Heart left ventricle (tissue), 16 donors: ENCODE measurements around the gene OSER1. TPM values are rescaled to one million over a fixed set of nuclear protein-coding genes. Genes with fewer than 3 reads are reported as not detected.

ENCODE experiments used
- ATAC-seq, 4 donors: fragments of 200-7000 bp; cut with Tn5 transposase; one replicate each; pipeline ENCODE4 v1.9.1; 2020 to 2022; ENCODE audit warnings: moderate library complexity in 4 of 4, mild to moderate bottlenecking in 3 of 4, moderate number of reproducible peaks in 1 of 4
- DNase-seq, 5 donors: peaks; one replicate each; pipeline ENCODE4 v3.0.0-alpha.2; 2020
- H3K27ac ChIP-seq, 12 donors: fragments of 200-600 bp; sonication (generic) in 4 of 12; one replicate each; pipeline versions ENCODE4 v1.5.0 to v1.8.0; 2016 to 2022; ENCODE audit warnings: mild to moderate bottlenecking in 2 of 12
- H3K27me3 ChIP-seq, 9 donors: fragments of 200-600 bp; sonication (generic) in 2 of 9; one replicate each; pipeline versions ENCODE4 v1.5.1 to v1.8.0; 2016 to 2022; ENCODE audit warnings: mild to moderate bottlenecking in 3 of 9
- H3K36me3 ChIP-seq, 9 donors: fragments of 200-600 bp; sonication (generic) in 2 of 9; one replicate each; pipeline versions ENCODE4 v1.5.0 to v1.8.0; 2018 to 2022; ENCODE audit warnings: mild to moderate bottlenecking in 2 of 9
- H3K4me1 ChIP-seq, 12 donors: fragments of 200-600 bp; sonication (generic) in 4 of 12; one replicate each; pipeline versions ENCODE4 v1.5.0 to v1.8.0; 2016 to 2022; ENCODE audit warnings: mild to moderate bottlenecking in 3 of 12
- H3K4me3 ChIP-seq, 12 donors: fragments of 200-600 bp; sonication (generic) in 4 of 12; one replicate each; pipeline versions ENCODE4 v1.5.0 to v1.8.0; 2017 to 2022; ENCODE audit warnings: mild to moderate bottlenecking in 9 of 12, moderate library complexity in 4 of 12
- H3K9me3 ChIP-seq, 12 donors: fragments of 200-600 bp; sonication (generic) in 4 of 12; one replicate each; pipeline versions ENCODE4 v1.5.0 to v1.8.0; 2016 to 2022; ENCODE audit warnings: mild to moderate bottlenecking in 1 of 12
- POLR2A ChIP-seq, 2 donors: fragments of 450-650 bp; IDR thresholded peaks; one replicate each; pipeline ENCODE4 v1.6.1; 2017; ENCODE audit warnings: antibody characterized with exemption in 2 of 2, mild to moderate bottlenecking in 2 of 2, moderate library complexity in 2 of 2
- WGBS, 4 donors: extraction: QIAGEN DNeasy Blood & Tissue Kit in 2 of 4; methylation state at CpG; one replicate each; pipeline versions ENCODE4 v1.1.5 to v1.1.7; 2013 to 2018; 5-methylcytosine and 5-hydroxymethylcytosine counted together
- intact Hi-C, 10 donors: fragments of 100-400 bp; cut with DNase I; formaldehyde crosslinking; loops; one replicate each; pipeline versions ENCODE4 v1.11.1 to v1.14.2; 2022
- polyA plus RNA-seq, 2 donors: library from polyadenylated mRNA; stranded (reverse); fragments of 200-250 nt; gene quantifications; one replicate each; pipeline ENCODE4 v1.2.3, GENCODE V29; 2013
- total RNA-seq, 9 donors: library from RNA; depleted of rRNA in 2 of 9; stranded (reverse); fragments of >200 nt in 2 of 9; fragmentation: NEBNext Ultra II Directional in 3 of 9; extraction: Animal tissue kit (Norgen Biotek cat#: 25700) in 3 of 9; gene quantifications; one replicate each; pipeline versions ENCODE4 v1.1.0 to v1.2.4, GENCODE V29; 2016 to 2023
- TF ChIP-seq, protein P1 (sequence below), 12 donors: fragments of 200-600 bp; sonication (generic) in 4 of 12; IDR thresholded peaks; one replicate each; pipeline versions ENCODE4 v1.5.0 to v1.8.0; 2018 to 2022; ENCODE audit warnings: antibody characterized with exemption in 12 of 12, mild to moderate bottlenecking in 5 of 12
- donor health status: ischemic (EF 13 %, LVEDD 7.1; RV severe dilation, severe dysfunction).
- donor health status: healthy with polysubstance abuse.
- donor health status: DM: no; HTN: yes; CAD: no.
- donor health status: DM: no; HTN: no; CAD: no.
- donor health status: ischemic (EF 25% LVEDD 6.9; RV normal size, moderate dysfunction).
- donor health status: ischemic (EF 25% LVEDD 5.7; RV mildly dilated, moderate dysfunction).
- donor health status: healthy.
- donor health status: DM: yes; HTN: yes; CAD: no.
- donor health status: ischemic (EF 35%, LVEDD 5.7; RV mildly dilated, moderate dysfunction).
- donor health status: nonischemic (EF 11% LVEDD 7.7; RV severe dilation, severe dysfunction).
- donor health status: DM: yes; HTN: yes; CAD: no.
- donor health status: PGD.
- donor health status: ischemic (EF 29% LVEDD 5.4; RV normal size, mild dysfunction).
- donor health status: nonischemic (EF 23%, LVEDD 6.1; RV moderate dilation, normal function).

OSER1 gene
- total and polyA plus RNA-seq, 11 donors: 11.9 to 39.0 (median 34.1) TPM

DNA sequence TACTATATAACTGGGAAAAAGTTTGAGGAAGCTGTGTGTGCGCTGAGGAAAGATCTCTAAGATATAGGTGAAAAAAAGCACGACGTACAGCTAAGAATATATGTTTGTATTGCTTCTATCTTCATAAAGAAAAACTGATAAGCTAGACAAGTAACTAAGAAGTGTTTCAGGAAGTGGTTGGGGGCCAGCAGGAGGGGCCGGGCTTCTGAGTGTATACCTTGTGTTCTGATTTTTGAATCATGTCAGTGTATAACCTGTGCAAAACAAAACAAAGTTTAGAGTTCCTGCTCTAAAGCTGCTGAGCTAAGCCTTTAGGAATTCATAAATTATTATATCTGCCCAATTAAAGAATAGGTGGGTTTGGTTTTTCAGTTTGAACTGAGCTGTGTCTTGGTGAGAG is 7.9 kb upstream of the OSER1 start:
- peak overlapping the region in 5 of 12 donors; percentile 33 to 46 (median 34) for H3K4me3 ChIP-seq
- peaks cover 0 to 14% (median 0%) of the 10 kb centered on the region in 9 donors for H3K36me3 ChIP-seq
- peaks cover 0 to 21% (median 16%) of the 10 kb centered on the region in 12 donors for H3K4me1 ChIP-seq
- WGBS, 4 donors: 46 to 52% (median 50%) methylated on average over 4 of the region's 4 CpGs
- DNase-seq (no peak), ATAC-seq (no peak)
- TF ChIP-seq, protein P1, sequence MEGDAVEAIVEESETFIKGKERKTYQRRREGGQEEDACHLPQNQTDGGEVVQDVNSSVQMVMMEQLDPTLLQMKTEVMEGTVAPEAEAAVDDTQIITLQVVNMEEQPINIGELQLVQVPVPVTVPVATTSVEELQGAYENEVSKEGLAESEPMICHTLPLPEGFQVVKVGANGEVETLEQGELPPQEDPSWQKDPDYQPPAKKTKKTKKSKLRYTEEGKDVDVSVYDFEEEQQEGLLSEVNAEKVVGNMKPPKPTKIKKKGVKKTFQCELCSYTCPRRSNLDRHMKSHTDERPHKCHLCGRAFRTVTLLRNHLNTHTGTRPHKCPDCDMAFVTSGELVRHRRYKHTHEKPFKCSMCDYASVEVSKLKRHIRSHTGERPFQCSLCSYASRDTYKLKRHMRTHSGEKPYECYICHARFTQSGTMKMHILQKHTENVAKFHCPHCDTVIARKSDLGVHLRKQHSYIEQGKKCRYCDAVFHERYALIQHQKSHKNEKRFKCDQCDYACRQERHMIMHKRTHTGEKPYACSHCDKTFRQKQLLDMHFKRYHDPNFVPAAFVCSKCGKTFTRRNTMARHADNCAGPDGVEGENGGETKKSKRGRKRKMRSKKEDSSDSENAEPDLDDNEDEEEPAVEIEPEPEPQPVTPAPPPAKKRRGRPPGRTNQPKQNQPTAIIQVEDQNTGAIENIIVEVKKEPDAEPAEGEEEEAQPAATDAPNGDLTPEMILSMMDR (IDR thresholded peaks at IDR 0.05): no peak
- no peak for TF ChIP-seq POLR2A (IDR thresholded peaks at IDR 0.05)
- no peaks in the 10 kb centered on the region for H3K27me3 ChIP-seq
- intact Hi-C loops: loop anchor here in 9 of 10 donors (2.0 to 10.0 kb wide), 12 partner anchors 92 to 516 kb away; partner anchors contain the start of gene FITM2 (in 1 of the 9)
- H3K9me3 ChIP-seq: no peaks in the 10 kb centered on the region
- H3K27ac ChIP-seq: peak overlapping the region in 10 of 12 donors; percentile 6 to 72 (median 39)

DNA sequence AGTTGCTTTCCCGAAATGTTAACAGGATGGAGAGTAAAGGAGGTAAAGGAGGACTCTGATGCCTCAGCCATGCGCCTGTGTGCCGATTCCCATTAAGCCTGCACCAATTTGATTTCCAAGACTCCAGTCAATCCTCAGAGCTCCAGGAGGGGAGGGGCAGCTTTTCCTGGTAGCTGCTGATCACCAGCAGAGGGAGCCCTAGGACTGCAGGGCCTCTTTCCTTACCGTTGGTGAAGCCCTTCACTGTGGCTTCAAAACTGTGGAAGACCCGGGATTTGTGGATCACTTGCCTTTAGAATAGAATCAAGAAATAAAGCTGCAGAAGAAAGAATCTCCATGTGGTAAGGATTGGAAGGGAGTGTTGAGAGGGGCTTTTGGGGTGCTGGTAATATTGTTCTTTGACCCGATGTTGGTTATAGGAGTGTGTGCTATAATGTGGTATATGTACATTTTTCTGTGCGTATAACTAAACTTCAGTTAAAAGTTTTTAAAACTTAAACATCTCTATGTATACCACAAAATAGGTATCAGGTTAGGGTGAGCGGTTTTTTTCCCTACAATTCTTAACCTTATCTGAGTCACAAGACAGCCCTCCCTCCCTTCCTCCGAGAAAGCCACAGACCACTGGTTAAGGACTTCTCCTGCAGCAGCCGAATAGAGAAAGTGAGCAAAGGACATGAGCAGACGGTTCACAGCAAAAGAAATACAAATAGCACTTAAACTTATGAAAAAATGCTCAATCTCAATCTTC is 6.9 kb upstream of the OSER1 start:
- peak; percentile 64 to 84 (median 69) for DNase-seq

DNA sequence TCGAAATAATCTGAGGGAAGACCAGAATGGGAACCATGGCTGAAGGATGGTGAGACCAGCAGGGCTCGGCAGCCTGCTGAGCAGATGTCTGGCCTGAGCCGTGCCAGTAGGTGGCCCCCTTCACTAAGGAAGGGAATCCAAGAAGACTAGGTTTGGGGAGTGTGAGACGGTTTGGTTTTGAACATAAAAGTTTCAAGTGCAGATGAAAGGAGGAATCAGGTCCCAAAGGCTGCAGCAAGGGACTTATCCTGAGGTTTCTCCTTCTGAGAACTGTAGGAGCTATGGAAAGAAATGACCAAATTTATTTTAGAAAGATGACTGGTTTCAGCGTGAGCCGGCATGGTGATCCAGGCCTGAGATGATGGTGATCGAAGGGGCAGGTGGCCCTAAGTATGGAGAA is 4.6 kb upstream of the OSER1 start:
- Histone ChIP-seq H3K27ac (no peak overlapping the region), H3K9me3 (no peaks in the 10 kb centered on the region), H3K4me3 (no peak overlapping the region), H3K4me1 (peaks cover 0 to 32% (median 21%) of the 10 kb centered on the region in 12 donors), H3K27me3 (no peaks in the 10 kb centered on the region), H3K36me3 (peaks cover 0 to 13% (median 0%) of the 10 kb centered on the region in 9 donors)
- TF ChIP-seq, protein P1 (IDR thresholded peaks at IDR 0.05): peak; percentile 67 to 88 (median 80)
- TF ChIP-seq POLR2A (IDR thresholded peaks at IDR 0.05): no peak
- intact Hi-C loops: loop anchor here in 9 of 10 donors (1.0 to 10.0 kb wide), 12 partner anchors 96 to 520 kb away; partner anchors contain the start of gene FITM2 (in 3 of the 9)
- ATAC-seq (no peak), DNase-seq (peak; percentile 62 to 82 (median 67))
- WGBS, 4 donors: 49 to 52% (median 50%) methylated on average over 7 of the region's 7 CpGs

More for the DNA sequence above, 6.9 kb upstream of the OSER1 start:
- H3K4me3 ChIP-seq: peak overlapping the region in 11 of 12 donors; percentile 3 to 46 (median 33)
- WGBS, 4 donors: 37 to 46% (median 41%) methylated on average over 11 of the region's 11 CpGs
- H3K4me1 ChIP-seq: peaks cover 0 to 21% (median 11%) of the 10 kb centered on the region in 12 donors
- H3K36me3 ChIP-seq: peaks cover 0 to 14% (median 0%) of the 10 kb centered on the region in 9 donors
- intact Hi-C loops: loop anchor here (1.0 to 10.0 kb wide), 15 partner anchors 93 to 517 kb away; partner anchors contain the start of gene FITM2 (in 7 of the 10)
- TF ChIP-seq, protein P1 (IDR thresholded peaks at IDR 0.05): peak; percentile 76 to 92 (median 86)
- TF ChIP-seq POLR2A (IDR thresholded peaks at IDR 0.05): no peak
- H3K27me3 ChIP-seq: no peaks in the 10 kb centered on the region
- peak overlapping the region in 10 of 12 donors; percentile 12 to 72 (median 41) for H3K27ac ChIP-seq
- peak in 3 of 4 donors; percentile 76 to 81 (median 78) for ATAC-seq
- no peaks in the 10 kb centered on the region for H3K9me3 ChIP-seq

DNA sequence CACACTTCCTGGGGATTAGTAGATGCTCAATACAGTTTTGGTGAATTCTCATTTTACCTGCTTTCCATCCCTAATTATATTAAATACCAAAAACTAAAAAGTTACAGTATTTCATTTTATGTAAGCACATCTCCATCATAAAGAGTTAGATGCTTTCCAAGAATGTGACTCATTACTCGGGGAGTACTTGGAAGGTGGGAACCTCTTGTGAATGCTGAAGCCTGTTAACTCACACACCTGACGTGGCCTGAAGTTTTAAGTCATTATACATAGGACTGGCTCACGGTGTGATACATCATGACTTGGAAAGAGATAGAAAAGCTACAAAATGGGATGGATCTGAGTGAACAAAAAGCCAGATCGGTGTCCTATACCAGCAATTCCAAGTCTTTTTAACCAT is 2.2 kb upstream of the OSER1 start:
- intact Hi-C loops: loop anchor here in 5 of 10 donors (5.0 to 10.0 kb wide), 4 partner anchors 252 to 522 kb away; no protein-coding TSS in a partner anchor
- TF ChIP-seq, protein P1 (IDR thresholded peaks at IDR 0.05): no peak
- no peak for TF ChIP-seq POLR2A (IDR thresholded peaks at IDR 0.05)
- H3K4me1 ChIP-seq: peaks cover 7 to 42% (median 32%) of the 10 kb centered on the region in 12 donors
- 70 to 88% (median 84%) methylated on average over 4 of the region's 4 CpGs for WGBS, 4 donors
- H3K36me3 ChIP-seq: peaks cover 0 to 12% (median 0%) of the 10 kb centered on the region in 9 donors
- no peak overlapping the region for H3K4me3 ChIP-seq
- H3K9me3 ChIP-seq: no peaks in the 10 kb centered on the region
- peak overlapping the region in 1 of 12 donors; percentile 95 for H3K27ac ChIP-seq
- no peak for DNase-seq
- no peak for ATAC-seq
- H3K27me3 ChIP-seq: no peaks in the 10 kb centered on the region
